GM19324 (cell line): ENCODE data around the gene CDC37L1.
A peak's percentile ranks its signal among the peaks of the same experiment; 100 is the strongest.

Source experiments
- ATAC-seq: cut with Tn5 transposase; IDR thresholded peaks from one replicate; pipeline ENCODE4 v1.9.1; 2021; ENCODE audit warnings: mild to moderate bottlenecking, moderate library complexity; ENCODE audit not compliant: unreplicated experiment, low FRiP score

CDC37L1 gene

GRCh38 chr9:4667681-4668080, 11.7 kb upstream of the CDC37L1 start:
- ATAC-seq = no peak

- ATAC-seq = no peak
Observed at GRCh38 chr9:4668604-4669003, 10.8 kb upstream of the CDC37L1 start.

- no peak for ATAC-seq
Observed at GRCh38 chr9:4669890-4670289, 9.5 kb upstream of the CDC37L1 start.

DNA sequence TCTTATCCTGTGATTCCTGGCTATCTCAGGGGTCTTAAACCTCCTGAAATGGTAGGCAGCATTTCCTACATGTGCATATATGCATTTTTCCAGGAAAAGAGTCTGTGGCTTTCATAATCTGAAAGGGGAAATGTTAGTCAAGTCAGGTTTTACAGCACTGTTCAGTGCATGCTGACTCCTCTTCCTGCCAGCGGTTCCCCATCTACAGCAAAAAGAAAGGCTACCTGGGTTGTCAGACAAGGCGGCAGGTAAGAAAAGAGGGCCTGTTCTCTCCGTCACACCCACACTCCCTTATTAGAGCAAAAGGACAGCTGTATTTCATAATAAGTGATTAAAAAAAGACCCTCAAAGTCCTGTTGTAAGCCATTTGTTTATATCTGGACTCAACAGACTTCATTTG, 8.8 kb upstream of the CDC37L1 start:
- ATAC-seq = no peak

DNA sequence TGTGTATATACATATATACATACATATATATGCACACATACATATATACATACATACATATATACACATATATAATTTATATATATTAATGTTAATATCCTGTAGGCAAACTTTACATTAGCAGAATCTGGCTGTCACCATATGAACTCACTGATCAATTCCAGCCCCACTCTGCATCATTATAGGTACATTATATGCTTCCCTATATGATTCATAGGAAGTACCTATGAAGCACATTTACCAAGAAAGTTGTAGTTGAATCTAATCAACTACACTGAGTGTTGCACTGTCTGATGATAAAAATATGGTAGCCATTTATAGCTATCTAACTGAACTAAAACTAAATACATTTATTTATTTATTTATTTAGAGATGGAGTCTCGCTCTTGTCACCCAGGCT, 7.6 kb upstream of the CDC37L1 start:
- ATAC-seq = no peak

GRCh38 chr9:4674783-4675182, 4.6 kb upstream of the CDC37L1 start:
- no peak for ATAC-seq

DNA sequence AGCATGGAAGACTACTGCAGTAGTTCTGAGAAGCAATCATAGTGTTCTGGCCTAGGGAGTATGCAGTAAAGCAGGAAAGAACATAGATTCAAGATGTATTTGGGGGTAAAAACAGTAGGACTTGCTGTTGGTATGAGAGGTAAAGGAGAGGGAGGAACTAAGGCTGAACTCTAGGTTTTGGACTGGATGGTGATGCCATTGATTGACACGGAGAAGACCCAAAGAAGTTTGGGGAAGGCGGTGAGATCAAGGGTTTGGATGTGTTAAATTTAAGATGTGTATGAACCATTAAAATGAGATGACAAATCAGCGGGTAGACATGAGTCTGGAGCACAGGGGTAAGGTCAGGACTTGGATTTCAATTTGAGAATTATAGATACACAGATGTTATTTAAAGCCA, 2.0 kb upstream of the CDC37L1 start:
- no peak for ATAC-seq

DNA sequence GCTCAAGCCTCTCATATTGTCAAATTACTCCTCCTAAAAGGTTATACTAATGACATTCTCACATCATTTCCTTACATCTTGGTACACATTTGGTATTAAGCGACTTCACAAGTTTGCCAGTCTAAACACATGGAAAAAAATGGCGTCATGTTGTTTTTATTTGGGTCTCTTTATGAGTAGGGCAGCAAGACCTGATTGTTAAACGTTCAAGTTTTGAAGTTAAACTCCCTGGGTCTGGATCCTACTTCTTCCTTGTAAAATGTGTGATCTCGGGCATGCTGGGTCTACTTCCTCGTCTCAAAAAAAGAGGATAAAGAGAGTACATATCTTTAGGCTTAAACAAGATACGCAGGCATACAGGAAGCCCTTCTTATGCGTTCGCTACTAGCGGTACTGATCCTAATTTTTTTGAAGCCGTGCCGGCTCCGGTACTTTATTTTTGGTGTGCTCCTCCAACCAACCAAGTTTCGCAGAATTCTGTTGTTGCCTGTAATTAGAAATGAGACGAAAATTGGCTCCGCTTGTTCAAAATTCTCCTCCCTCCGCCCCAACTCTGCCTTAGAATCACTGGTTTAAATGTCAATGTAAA, 596 bp upstream of the CDC37L1 start:
- no peak for ATAC-seq

DNA sequence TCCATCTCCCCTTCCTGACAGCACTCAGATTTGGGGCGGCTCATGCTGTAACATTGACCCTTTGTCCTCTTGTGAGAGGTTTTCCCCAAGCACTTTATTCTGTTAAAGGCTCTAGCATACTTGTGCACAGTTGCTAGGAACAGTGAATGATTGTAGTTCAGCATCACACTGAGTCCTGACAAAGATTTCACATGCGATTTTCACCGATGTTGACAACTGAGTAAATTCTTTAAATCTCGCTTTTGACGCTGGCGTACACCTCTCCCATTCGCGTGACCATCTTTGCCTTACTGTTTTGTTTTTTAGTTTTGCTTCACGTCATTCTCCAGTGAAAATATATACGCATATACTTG, 780 bp downstream of the CDC37L1 start:
- ATAC-seq = no peak

- ATAC-seq = no peak
Observed at GRCh38 chr9:4680750-4681149, 1.4 kb downstream of the CDC37L1 start.

DNA sequence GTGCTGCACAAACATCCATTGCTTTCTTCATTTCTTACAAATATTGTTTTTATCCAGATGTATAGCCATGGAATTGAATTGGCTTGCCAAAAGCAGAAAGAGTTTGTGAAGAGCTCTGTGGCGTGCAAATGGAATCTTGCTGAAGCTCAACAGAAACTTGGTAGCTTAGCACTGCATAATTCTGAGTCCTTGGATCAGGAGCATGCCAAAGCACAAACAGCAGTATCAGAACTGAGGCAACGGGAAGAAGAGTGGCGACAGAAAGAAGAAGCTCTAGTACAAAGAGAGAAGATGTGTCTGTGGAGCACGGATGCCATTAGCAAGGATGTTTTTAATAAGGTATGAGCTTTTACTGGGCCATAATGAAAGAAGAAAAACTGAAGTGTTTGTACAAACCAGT, 5.5 kb downstream of the CDC37L1 start:
- no peak for ATAC-seq

GRCh38 chr9:4686112-4686511, 6.7 kb downstream of the CDC37L1 start:
- ATAC-seq = no peak

DNA sequence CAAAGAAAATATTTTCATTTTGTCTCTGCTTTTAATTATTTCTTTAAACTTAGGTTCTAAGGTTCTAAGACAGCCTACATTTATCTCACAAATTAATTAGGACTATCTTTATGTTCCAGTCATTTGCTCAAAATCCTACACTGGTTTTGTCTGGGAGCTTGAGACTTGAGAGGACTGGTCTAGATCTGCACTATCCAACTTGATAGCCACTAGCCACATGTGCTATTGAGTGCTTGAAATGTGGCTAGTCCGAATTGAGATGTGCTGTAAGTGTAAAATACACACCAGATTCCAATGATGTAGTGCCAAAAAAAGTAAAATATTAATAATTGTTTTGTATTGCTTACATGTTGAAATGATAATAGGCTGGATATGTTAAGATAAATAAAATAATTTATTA, 7.2 kb downstream of the CDC37L1 start:
- no peak for ATAC-seq

DNA sequence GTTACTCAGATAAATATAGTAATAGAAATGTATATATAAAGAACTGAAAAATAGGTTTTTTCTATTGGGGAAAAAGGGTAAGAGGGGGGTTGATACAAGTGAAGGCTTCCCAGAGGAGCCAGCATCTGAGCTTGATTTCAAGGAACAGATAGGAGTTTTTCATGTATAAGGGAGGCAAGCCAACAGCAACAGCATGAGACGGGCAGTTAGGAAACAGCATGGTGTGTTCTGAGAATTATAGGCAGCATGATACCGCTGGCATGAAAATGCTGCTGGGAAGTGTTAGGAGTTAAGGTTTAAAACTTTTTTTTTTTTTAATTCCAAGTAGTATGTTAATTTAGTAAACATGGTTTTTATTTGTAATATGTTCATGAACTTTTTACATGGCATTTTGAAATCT, 9.7 kb downstream of the CDC37L1 start:
- no peak for ATAC-seq

GRCh38 chr9:4689687-4690104, 10.3 kb downstream of the CDC37L1 start:
- peak; percentile 48 for ATAC-seq

GRCh38 chr9:4690144-4690543, 10.8 kb downstream of the CDC37L1 start:
- ATAC-seq = no peak

DNA sequence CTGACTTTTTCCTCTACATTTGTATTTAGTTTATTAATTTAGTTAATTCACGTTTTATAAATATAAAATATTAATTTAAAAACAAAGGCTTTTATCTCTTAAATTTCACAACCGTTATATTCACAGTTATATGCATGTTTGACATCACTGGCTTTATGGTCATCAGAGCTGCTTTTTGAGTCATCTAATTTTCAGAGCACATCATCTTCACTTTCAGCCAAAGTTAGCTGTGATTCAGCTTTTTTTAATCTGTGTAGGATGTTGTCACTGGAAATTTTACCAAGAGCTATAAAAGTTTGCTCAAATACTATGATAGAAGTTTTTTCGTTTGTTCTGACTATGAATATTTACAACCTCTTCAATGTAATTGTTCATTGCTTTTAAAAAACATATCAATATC, 12.4 kb downstream of the CDC37L1 start:
- ATAC-seq = no peak

- no peak for ATAC-seq
Observed at GRCh38 chr9:4700091-4700490, 20.7 kb downstream of the CDC37L1 start.

DNA sequence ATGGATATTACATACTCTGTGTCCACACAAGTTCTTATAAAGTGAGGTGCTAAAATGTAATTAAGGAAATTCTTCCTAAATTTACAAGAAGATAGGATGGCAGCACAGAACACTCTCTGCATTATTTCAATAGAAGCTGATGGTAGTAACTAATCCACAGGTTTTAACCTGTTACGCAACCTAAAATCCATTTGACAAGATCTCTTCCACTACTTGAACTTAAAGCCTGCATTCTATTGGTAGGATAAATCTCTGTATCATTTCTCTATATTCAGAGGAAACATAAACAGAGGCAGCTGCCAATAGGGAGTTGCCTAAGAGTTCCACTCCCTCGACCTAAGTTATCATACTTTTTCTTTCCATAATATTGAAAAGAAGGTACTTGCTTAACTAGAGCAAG, 21.6 kb downstream of the CDC37L1 start:
- ATAC-seq = no peak

- ATAC-seq = no peak
Observed at GRCh38 chr9:4701526-4701925, 22.2 kb downstream of the CDC37L1 start.

DNA sequence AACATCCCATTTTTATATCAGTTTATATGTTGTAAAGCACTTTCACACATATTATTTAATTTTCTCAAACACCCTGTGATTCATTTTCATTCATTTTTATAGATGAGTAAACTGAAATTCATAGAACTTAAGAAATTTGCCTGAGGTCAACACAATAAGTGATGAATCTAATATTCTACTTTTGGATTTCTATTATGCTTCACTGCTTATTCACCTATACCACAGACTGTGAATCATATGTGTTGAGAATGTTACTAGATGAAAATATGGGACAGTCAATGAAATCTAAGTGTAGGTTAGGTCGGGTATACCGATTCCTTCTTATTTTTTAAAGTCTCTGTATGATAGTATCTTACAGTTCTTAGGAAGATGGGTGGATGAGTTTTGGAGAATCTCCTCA, 24.8 kb downstream of the CDC37L1 start:
- no peak for ATAC-seq

- no peak for ATAC-seq
Observed at GRCh38 chr9:4706021-4706420, 26.7 kb downstream of the CDC37L1 start.

DNA sequence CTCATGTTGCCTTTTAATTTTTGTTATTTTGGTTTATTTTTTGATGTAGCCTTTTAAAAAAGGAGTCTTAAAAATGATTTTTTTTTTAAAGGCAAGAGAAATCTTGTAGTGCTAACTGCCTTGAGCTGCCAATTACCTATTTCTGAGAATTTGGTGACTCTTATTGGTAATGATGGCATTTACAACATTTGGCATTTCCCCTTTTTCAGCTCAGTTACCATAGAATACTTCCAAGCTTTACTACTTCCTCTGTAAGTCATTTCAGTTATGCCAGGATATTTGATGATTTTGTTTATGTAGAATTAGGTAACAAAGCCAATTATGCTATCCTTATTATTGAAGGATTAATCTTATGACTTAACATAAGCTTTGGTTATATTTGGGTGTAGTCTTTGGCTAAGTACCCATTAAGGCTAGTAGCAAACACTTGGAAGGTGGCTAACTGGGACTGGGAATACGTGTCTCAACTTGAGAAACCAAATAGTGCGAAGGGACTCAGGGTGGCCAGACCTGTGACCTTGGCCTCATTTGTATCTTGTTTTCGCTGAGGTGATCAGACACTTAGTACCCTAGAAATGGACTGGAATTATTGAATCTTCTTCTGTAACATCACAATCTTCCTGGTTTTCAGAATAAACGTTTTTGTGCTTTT, 27.7 kb downstream of the CDC37L1 start:
- ATAC-seq = no peak
